Pancreas (tissue), 10 donors: Measurements from ENCODE around the gene HDAC4. TPM values are rescaled to one million over a fixed set of nuclear protein-coding genes. Genes with fewer than 3 reads are reported as not detected.

Experiments
- ATAC-seq, 4 donors: fragments of 200-7000 bp; cut with Tn5 transposase; one replicate each; pipeline versions ENCODE4 v1.8.0 to v1.9.1; 2020; ENCODE audit warnings: mild to moderate bottlenecking in 4 of 4, moderate library complexity in 4 of 4
- DNase-seq, 6 donors: peaks; one replicate each; pipeline ENCODE4 v3.0.0-alpha.2; 2020
- FAIRE-seq: peaks from 2 replicates; lab custom pipeline; 2012; peaks lifted over from hg19 to GRCh38; lab: Jason Lieb, UNC
- H3K27ac ChIP-seq, 4 donors: fragments of 200-600 bp; sonication (generic); 1 replicate in 3 of 4; 2 replicates in 1 of 4; pipeline versions ENCODE4 v1.5.0 to v1.8.0; 2020
- H3K27me3 ChIP-seq, 4 donors: fragments of 200-600 bp; one replicate each; pipeline ENCODE4 v1.8.0; 2021
- H3K36me3 ChIP-seq, 3 donors: fragments of 200-600 bp; sonication (generic) in 1 of 3; one replicate each; pipeline versions ENCODE4 v1.5.0 to v1.8.0; 2020 to 2021
- H3K4me1 ChIP-seq, 3 donors: fragments of 200-600 bp; one replicate each; pipeline ENCODE4 v1.8.0; 2021
- H3K4me3 ChIP-seq, 4 donors: fragments of 200-600 bp; sonication (generic) in 2 of 4; one replicate each; pipeline versions ENCODE4 v1.5.0 to v1.8.0; 2020 to 2021
- H3K9me3 ChIP-seq, 4 donors: fragments of 200-600 bp; one replicate each; pipeline ENCODE4 v1.8.0; 2021
- CTCF ChIP-seq, 4 donors: fragments of 200-600 bp; sonication (generic) in 3 of 4; IDR thresholded peaks; one replicate each; pipeline versions ENCODE4 v1.5.0 to v1.8.0; 2021; ENCODE audit warnings: antibody characterized with exemption in 4 of 4
- WGBS, 2 donors: extraction: QIAGEN DNeasy Blood & Tissue Kit; methylation state at CpG; one replicate each; pipeline ENCODE4 v1.1.7; 2013; 5-methylcytosine and 5-hydroxymethylcytosine counted together
- intact Hi-C, 3 donors: fragments of 100-400 bp; cut with DNase I; formaldehyde crosslinking; loops; one replicate each; pipeline versions ENCODE4 v1.11.1 to v1.14.2; 2022
- polyA plus RNA-seq, 2 donors: library from polyadenylated mRNA; stranded (reverse); fragments of 200-250 nt; gene quantifications; one replicate each; pipeline ENCODE4 v1.2.3, GENCODE V29; 2013
- total RNA-seq, 6 donors: library from RNA; stranded (reverse); fragmentation: NEBNext Ultra II Directional in 4 of 6; extraction: Animal tissue kit (Norgen Biotek cat#: 25700) in 4 of 6; gene quantifications; one replicate each; pipeline versions ENCODE4 v1.2.1 to v1.2.4, GENCODE V29; 2021 to 2023
- donor health status: healthy with polysubstance abuse.
- donor health status: DM: no; HTN: no; CAD: no; lungs with moderate emphysema.
- donor health status: DM: no; HTN: no; CAD: no.
- donor health status: control.
- donor health status: control.
- donor health status: Bipolar disorder and iron deficiency.
- donor health status: DM: yes; HTN: yes; CAD: no.
- donor health status: DM: no; HTN: no; CAD: no.
- donor health status: DM: no; HTN: no; CAD: no.
- donor health status: DM: yes; HTN: yes; CAD: no.

Gene HDAC4
- total and polyA plus RNA-seq, 8 donors = 8.2 to 31.8 (median 16.6) TPM

DNA sequence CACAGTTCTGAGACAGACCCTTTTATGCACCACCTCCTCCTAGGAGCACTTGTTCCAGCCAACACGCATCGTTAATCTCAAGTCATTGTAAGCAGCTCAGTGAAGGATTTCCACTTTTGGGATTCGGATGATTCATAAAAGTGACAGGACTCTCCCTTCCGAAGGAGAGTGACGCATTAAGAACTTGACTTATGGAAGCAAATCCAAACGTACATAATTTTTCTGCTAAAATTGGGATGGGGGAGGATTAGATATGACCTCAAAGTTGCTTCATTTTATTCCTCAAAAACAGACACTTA lies 387.2 kb downstream of the HDAC4 start:
- ATAC-seq = no peak
- WGBS, 2 donors = 75 to 79% methylated on average over 6 of the region's 6 CpGs
- no peaks in the 10 kb centered on the region for H3K27me3 ChIP-seq

GRCh38 chr2:239012936-239013677 lies 387.7 kb downstream of the HDAC4 start:
- intact Hi-C loops = no loop called here
- 77 to 86% methylated on average over 13 of the region's 13 CpGs for WGBS, 2 donors
- H3K27me3 ChIP-seq = no peaks in the 10 kb centered on the region
- H3K36me3 ChIP-seq = no peaks in the 10 kb centered on the region
- no peaks in the 10 kb centered on the region for H3K4me1 ChIP-seq
- FAIRE-seq = no peak
- no peak for ATAC-seq
- H3K27ac ChIP-seq = no peak overlapping the region
- TF ChIP-seq CTCF (IDR thresholded peaks at IDR 0.05) = no peak
- DNase-seq = no peak
- no peaks in the 10 kb centered on the region for H3K9me3 ChIP-seq
- H3K4me3 ChIP-seq = no peak overlapping the region

More for the DNA sequence above, 387.2 kb downstream of the HDAC4 start:
- no peak for TF ChIP-seq CTCF (IDR thresholded peaks at IDR 0.05)
- Histone ChIP-seq H3K4me3 (no peak overlapping the region), H3K4me1 (no peaks in the 10 kb centered on the region), H3K27ac (no peak overlapping the region), H3K36me3 (no peaks in the 10 kb centered on the region), H3K9me3 (no peaks in the 10 kb centered on the region)
- no peak for FAIRE-seq
- intact Hi-C loops = no loop called here
- no peak for DNase-seq

DNA sequence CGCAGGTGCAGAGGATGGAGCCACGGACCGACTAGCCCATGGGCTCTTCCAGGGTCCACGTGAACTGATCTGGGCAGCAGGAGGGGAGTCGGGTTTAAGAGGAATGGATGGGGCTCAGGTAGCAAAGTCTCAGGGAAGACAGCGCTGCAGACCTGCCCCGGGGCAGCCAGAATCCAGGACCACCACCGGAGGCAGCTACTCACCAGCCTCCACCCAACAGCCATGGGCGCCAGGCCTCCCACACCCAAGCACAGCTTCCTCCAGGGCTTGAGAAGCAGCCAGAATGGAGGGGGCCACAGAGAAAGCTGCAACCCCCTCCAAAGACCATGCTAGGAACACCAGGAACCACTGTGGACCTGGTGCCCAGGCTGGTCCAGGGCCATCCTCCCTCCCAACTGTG lies 388.6 kb downstream of the HDAC4 start:
- TF ChIP-seq CTCF (IDR thresholded peaks at IDR 0.05) = no peak
- ATAC-seq (no peak), FAIRE-seq (no peak), DNase-seq (no peak)
- intact Hi-C loops = no loop called here
- H3K9me3 ChIP-seq = no peaks in the 10 kb centered on the region
- 77 to 87% methylated on average over 9 of the region's 9 CpGs for WGBS, 2 donors
- H3K4me1 ChIP-seq = no peaks in the 10 kb centered on the region
- no peak overlapping the region for H3K4me3 ChIP-seq
- H3K27ac ChIP-seq = no peak overlapping the region
- H3K36me3 ChIP-seq = no peaks in the 10 kb centered on the region
- H3K27me3 ChIP-seq = no peaks in the 10 kb centered on the region

DNA sequence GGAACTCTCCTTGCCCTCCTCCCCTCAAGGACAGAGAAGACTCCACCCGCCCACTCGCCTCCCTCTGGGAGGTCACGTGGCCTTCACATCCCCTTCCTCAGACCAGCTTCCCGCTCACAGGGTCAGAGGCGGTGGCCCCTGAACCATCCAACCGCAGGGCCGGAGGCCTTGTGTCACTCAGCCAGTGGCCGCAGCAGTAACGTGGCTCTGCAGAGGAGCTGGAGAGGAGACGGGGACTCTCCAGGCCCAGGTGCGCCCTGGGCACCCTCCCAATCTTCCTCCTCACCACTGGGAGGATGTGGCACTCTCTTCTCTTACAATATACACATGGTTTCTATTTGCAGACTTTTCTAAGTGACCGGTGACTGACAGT lies 391.2 kb downstream of the HDAC4 start:
- FAIRE-seq = no peak
- Histone ChIP-seq H3K4me1 (no peaks in the 10 kb centered on the region), H3K36me3 (no peaks in the 10 kb centered on the region), H3K9me3 (no peaks in the 10 kb centered on the region), H3K27me3 (no peaks in the 10 kb centered on the region), H3K4me3 (no peak overlapping the region), H3K27ac (no peak overlapping the region)
- TF ChIP-seq CTCF (IDR thresholded peaks at IDR 0.05) = no peak
- no peak for ATAC-seq
- WGBS, 2 donors = 49 to 53% methylated on average over 12 of the region's 12 CpGs
- intact Hi-C loops = no loop called here
- DNase-seq = no peak
